ENCODE measurements around the gene FAM156B.
"Not testable (repeated sequence)": the region's sequence is repeated elsewhere in the genome, so short reads cannot be mapped to it uniquely, and the experiment has no call there.

FAM156B gene, protein sequence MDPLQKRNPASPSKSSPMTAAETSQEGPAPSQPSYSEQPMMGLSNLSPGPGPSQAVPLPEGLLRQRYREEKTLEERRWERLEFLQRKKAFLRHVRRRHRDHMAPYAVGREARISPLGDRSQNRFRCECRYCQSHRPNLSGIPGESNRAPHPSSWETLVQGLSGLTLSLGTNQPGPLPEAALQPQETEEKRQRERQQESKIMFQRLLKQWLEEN

GRCh38 chrX:52896855-52897709 is at the start of gene FAM156B:
FAM156B (plus strand) TSS chrX:52897330; CDS start chrX:52907226, 9,896 bp downstream.
- not testable (repeated sequence) for H3K9me3 Mint-ChIP-seq, DNase-seq, H3K27me3 Mint-ChIP-seq, H3K4me3 Mint-ChIP-seq, H3K27ac Mint-ChIP-seq, H3K4me1 Mint-ChIP-seq
- ATAC-seq = peak; percentile 94

GRCh38 chrX:52852110-52852860 is 44.8 kb upstream of the FAM156B start:
- ATAC-seq (no peak), DNase-seq (no peak)
- H3K4me3 Mint-ChIP-seq = no peak overlapping the region
- H3K9me3 Mint-ChIP-seq = no peaks in the 10 kb centered on the region
- H3K4me1 Mint-ChIP-seq = no peaks in the 10 kb centered on the region
- H3K27me3 Mint-ChIP-seq = peaks cover 13% of the 10 kb centered on the region
- H3K27ac Mint-ChIP-seq = no peak overlapping the region

GRCh38 chrX:52856991-52857525 is 40.1 kb upstream of the FAM156B start:
- not testable (repeated sequence) for H3K27ac Mint-ChIP-seq, H3K27me3 Mint-ChIP-seq

GRCh38 chrX:52865343-52865998 is 31.7 kb upstream of the FAM156B start:
- no peak overlapping the region for H3K27ac Mint-ChIP-seq
- no peak overlapping the region for H3K4me3 Mint-ChIP-seq
- DNase-seq (no peak), ATAC-seq (no peak)
- H3K4me1 Mint-ChIP-seq = peaks cover 6% of the 10 kb centered on the region
- no peaks in the 10 kb centered on the region for H3K27me3 Mint-ChIP-seq
- no peaks in the 10 kb centered on the region for H3K9me3 Mint-ChIP-seq

More at GRCh38 chrX:52856991-52857525, 40.1 kb upstream of the FAM156B start:
- ATAC-seq, H3K9me3 Mint-ChIP-seq, H3K4me3 Mint-ChIP-seq, H3K4me1 Mint-ChIP-seq, DNase-seq: not testable (repeated sequence)

DNA sequence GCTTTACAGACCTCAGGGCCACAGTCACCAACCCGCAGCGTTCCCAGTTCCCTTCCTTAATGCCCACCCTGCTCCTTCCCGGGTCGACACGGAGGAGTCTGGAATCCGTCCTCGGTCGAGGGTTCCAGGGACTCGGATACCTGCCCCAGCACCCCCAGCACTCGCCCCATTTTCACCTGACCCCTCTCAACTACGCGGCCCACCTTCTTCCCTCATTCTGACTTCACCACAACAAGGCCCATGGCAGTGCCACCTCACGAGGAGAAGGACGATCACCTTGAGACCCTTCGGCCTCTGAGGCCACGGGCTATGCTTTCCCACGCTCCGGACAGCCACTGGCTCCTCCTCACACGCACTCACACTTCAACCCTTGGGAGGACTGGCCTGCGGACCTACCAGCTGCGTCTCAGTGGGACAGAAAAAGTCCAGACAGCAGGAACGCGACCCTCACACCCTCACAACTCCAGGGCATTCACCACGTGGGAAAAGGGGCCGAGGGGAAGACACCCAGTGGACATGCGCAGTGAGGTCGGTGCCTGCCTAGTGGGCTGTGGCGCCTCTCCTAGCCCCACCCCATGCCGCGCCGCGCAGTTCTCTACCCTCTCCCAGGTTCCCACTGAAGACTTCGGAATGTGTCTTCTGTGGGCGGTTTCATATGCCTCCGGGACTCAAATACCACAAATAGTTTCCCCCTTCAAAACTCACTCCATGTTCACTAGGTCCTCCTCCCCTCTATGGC is 29.4 kb upstream of the FAM156B start, which contains the start of gene XAGE3:
Gene XAGE3 (minus strand): TSS at position 474 of the 739 bp plus-strand sequence. CDS start 950 bp downstream, outside the sequence.
- Mint-ChIP-seq H3K4me1 (peaks cover 6% of the 10 kb centered on the region), H3K4me3 (no peak within 1 kb of the TSS), H3K27ac (no peak within 1 kb of the TSS), H3K27me3 (no peaks in the 10 kb centered on the region), H3K9me3 (no peaks in the 10 kb centered on the region)
- ATAC-seq = no peak
- DNase-seq = no peak

- peaks cover 6% of the 10 kb centered on the region for H3K4me1 Mint-ChIP-seq
- H3K9me3 Mint-ChIP-seq = no peaks in the 10 kb centered on the region
- H3K27me3 Mint-ChIP-seq = no peaks in the 10 kb centered on the region
- no peak for ATAC-seq
- no peak overlapping the region for H3K27ac Mint-ChIP-seq
- no peak overlapping the region for H3K4me3 Mint-ChIP-seq
- no peak for DNase-seq
Measured at GRCh38 chrX:52870046-52870445, 27.1 kb upstream of the FAM156B start.

GRCh38 chrX:52873825-52874224 is 23.3 kb upstream of the FAM156B start:
- not testable (repeated sequence) for ATAC-seq, H3K27ac Mint-ChIP-seq, DNase-seq, H3K4me1 Mint-ChIP-seq, H3K4me3 Mint-ChIP-seq, H3K9me3 Mint-ChIP-seq
- H3K27me3 Mint-ChIP-seq = peaks cover 18% of the 10 kb centered on the region

- DNase-seq = no peak
Measured at GRCh38 chrX:52874661-52875060, 22.5 kb upstream of the FAM156B start.

DNA sequence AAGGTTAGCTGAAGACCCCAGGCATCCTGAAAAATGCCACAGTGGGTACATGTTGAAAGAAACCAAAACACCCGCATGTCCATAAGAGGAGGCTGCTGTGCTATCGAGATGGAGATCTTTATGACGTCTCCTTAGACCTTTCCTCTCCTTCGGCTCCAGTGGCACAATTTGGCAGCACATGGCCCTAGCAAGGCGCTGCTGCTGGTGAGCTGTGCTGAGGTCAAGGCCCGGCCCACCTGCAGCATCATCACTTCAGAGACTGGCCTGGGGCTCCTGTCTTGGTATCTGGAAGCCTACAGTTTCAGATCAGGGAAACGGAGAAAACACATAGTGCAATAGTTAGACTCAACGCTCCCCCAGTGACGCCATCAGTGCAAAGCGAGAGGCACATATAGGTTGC is 21.7 kb upstream of the FAM156B start:
- ATAC-seq, H3K4me3 Mint-ChIP-seq, DNase-seq, H3K27ac Mint-ChIP-seq, H3K4me1 Mint-ChIP-seq, H3K9me3 Mint-ChIP-seq: not testable (repeated sequence)
- H3K27me3 Mint-ChIP-seq = peaks cover 18% of the 10 kb centered on the region

More at GRCh38 chrX:52874661-52875060, 22.5 kb upstream of the FAM156B start:
- H3K27me3 Mint-ChIP-seq = peaks cover 18% of the 10 kb centered on the region
- H3K27ac Mint-ChIP-seq = no peak overlapping the region
- ATAC-seq = no peak
- H3K4me1 Mint-ChIP-seq = no peaks in the 10 kb centered on the region
- no peak overlapping the region for H3K4me3 Mint-ChIP-seq
- H3K9me3 Mint-ChIP-seq = no peaks in the 10 kb centered on the region

DNA sequence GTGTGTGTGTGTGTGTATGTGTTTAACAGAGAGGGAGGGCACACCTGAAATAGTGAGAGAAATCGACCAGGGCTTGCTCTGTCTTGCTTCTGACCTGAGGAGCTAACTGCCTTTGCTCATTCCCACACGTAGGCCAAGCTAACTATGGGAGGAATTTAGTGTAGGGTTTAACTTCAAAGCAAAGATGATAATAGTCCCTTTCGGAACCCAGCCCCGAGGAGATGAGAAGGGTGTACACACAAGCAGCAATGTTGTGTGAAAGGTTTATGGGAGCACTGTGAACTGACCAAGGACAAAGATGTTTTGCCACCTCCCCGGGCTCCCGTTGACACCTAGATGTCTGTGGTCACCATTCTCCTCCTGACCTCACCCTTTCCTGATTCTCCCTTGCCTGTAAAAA is 20.7 kb upstream of the FAM156B start:
- not testable (repeated sequence) for H3K9me3 Mint-ChIP-seq, H3K4me3 Mint-ChIP-seq, ATAC-seq, H3K27ac Mint-ChIP-seq, H3K4me1 Mint-ChIP-seq, DNase-seq
- peaks cover 18% of the 10 kb centered on the region for H3K27me3 Mint-ChIP-seq

- ATAC-seq, H3K27me3 Mint-ChIP-seq, H3K4me1 Mint-ChIP-seq, DNase-seq, H3K9me3 Mint-ChIP-seq, H3K27ac Mint-ChIP-seq, H3K4me3 Mint-ChIP-seq: not testable (repeated sequence)
Measured at GRCh38 chrX:52887459-52887858, 9.7 kb upstream of the FAM156B start.

- not testable (repeated sequence) for H3K4me1 Mint-ChIP-seq, H3K27me3 Mint-ChIP-seq, DNase-seq, H3K27ac Mint-ChIP-seq, H3K4me3 Mint-ChIP-seq, ATAC-seq, H3K9me3 Mint-ChIP-seq
Measured at GRCh38 chrX:52888090-52888489, 9.0 kb upstream of the FAM156B start.

GRCh38 chrX:52896438-52896837 is 692 bp upstream of the FAM156B start:
- DNase-seq, H3K4me1 Mint-ChIP-seq, H3K9me3 Mint-ChIP-seq, H3K4me3 Mint-ChIP-seq, H3K27me3 Mint-ChIP-seq, H3K27ac Mint-ChIP-seq: not testable (repeated sequence)
- ATAC-seq = peak; percentile 30

DNA sequence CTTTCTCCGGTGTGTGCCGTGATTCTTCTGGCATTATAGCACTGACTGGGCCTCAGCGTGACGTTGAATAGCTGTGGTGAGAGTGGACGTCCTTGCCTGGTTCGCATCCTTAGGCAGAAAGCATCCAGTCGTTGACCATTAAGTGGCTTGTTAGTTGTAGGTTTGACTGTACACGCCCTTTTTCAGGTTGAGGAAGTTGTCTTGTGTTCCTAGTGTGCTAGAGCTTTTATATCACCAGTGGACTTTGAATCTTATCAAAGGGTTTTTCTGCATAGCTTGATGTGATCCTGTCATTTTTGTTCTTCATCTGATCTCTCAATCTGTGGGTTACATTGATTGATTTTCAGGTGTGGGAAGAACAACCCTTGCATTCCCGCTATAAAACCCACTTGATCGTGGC is 8.4 kb downstream of the FAM156B start:
- H3K9me3 Mint-ChIP-seq, H3K4me3 Mint-ChIP-seq, H3K27ac Mint-ChIP-seq, DNase-seq, ATAC-seq, H3K4me1 Mint-ChIP-seq, H3K27me3 Mint-ChIP-seq: not testable (repeated sequence)
